Esophagus muscularis mucosa (tissue), 4 donors: ENCODE data around the gene WNT7B. TPM values are rescaled to one million over a fixed set of nuclear protein-coding genes. Genes with fewer than 3 reads are reported as not detected.
A peak's percentile ranks its signal among the peaks of the same experiment; 100 is the strongest.

Experiments used
- DNase-seq: peaks from one replicate; pipeline ENCODE4 v3.0.0-alpha.2; 2017; ENCODE audit errors: extremely low spot score
- H3K27ac ChIP-seq, 4 donors: fragments of 200-600 bp; sonication (generic); replicated peaks in 1 of 4; 1 replicate in 3 of 4; 2 replicates in 1 of 4; pipeline ENCODE4 v1.5.1; 2016 to 2019; ENCODE audit warnings: mild to moderate bottlenecking in 1 of 4
- H3K27me3 ChIP-seq, 4 donors: fragments of 200-600 bp; sonication (generic); one replicate each; pipeline versions ENCODE4 v1.5.1 to v1.6.0; 2016 to 2019
- H3K36me3 ChIP-seq, 4 donors: fragments of 200-600 bp; sonication (generic); one replicate each; pipeline ENCODE4 v1.5.1; 2016 to 2019
- H3K4me1 ChIP-seq, 4 donors: fragments of 200-600 bp; sonication (generic); one replicate each; pipeline ENCODE4 v1.5.1; 2016 to 2019
- H3K4me3 ChIP-seq, 4 donors: fragments of 200-600 bp; sonication (generic); 1 replicate in 2 of 4; 2 replicates in 2 of 4; pipeline ENCODE4 v1.5.1; 2016 to 2019; ENCODE audit warnings: mild to moderate bottlenecking in 4 of 4, moderate library complexity in 1 of 4
- H3K9me3 ChIP-seq, 4 donors: fragments of 200-600 bp; sonication (generic); 1 replicate in 3 of 4; 2 replicates in 1 of 4; pipeline ENCODE4 v1.5.1; 2016 to 2019
- EP300 ChIP-seq: sonication (generic); formaldehyde crosslinking; IDR thresholded peaks from one replicate; pipeline ENCODE4 v1.6.1; 2017; ENCODE audit warnings: antibody characterized with exemption
- POLR2A ChIP-seq: fragments of 450-650 bp; IDR thresholded peaks from one replicate; pipeline ENCODE4 v1.6.1; 2017; ENCODE audit warnings: antibody characterized with exemption, moderate library complexity, mild to moderate bottlenecking, low read depth
- POLR2AphosphoS5 ChIP-seq, 2 donors: sonication (generic); formaldehyde crosslinking; IDR thresholded peaks; one replicate each; pipeline ENCODE4 v1.6.1; 2017; ENCODE audit warnings: antibody characterized with exemption in 2 of 2
- WGBS: methylation state at CpG from one replicate; pipeline ENCODE4 v1.1.5; 2018; 5-methylcytosine and 5-hydroxymethylcytosine counted together
- intact Hi-C: fragments of 100-400 bp; cut with DNase I; formaldehyde crosslinking; loops from one replicate; pipeline ENCODE4 v1.15.1; 2023
- total RNA-seq, 4 donors: library from RNA; depleted of rRNA; stranded (reverse); fragments of >200 nt; gene quantifications; one replicate each; pipeline versions ENCODE4 v1.1.0 to v1.2.1, GENCODE V29; 2016
- TF ChIP-seq, protein P1 (sequence below), 3 experiments: fragments of 200-600 bp in 2 of 3; fragments of 450-650 bp in 1 of 3; sonication (generic) in 2 of 3; IDR thresholded peaks; one replicate each; pipeline ENCODE4 v1.5.1; 2017 to 2019; ENCODE audit warnings: antibody characterized with exemption in 3 of 3, mild to moderate bottlenecking in 2 of 3, moderate library complexity in 1 of 3

Gene WNT7B
- total RNA-seq, 4 donors from 2014 or later = not detected

DNA sequence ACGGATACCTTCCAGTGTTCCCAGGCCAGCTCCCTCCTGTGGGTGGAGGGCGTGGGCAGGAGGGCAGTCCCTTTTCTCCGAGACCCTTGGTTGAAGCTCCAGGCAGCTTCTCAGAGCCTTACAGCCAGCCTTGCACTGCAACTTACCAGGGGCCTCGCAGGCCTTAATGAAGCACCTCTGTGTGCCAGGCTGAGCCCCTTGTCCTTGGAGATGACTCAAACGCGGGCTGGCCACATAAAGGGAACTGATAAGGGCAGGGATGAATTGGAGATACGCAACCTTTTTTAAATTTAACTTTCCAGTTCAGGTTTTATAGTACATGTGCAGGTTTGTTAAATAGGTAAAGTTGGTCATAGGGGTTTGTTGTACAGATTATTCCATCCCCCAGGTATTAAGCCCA, 72.7 kb downstream of the WNT7B start:
- DNase-seq = no peak
- H3K4me3 ChIP-seq = no peak overlapping the region
- peaks cover 13 to 28% (median 20%) of the 10 kb centered on the region in 4 donors for H3K4me1 ChIP-seq
- TF ChIP-seq POLR2A = no peak
- TF ChIP-seq POLR2AphosphoS5 (IDR thresholded peaks at IDR 0.05) = no peak
- no peak for TF ChIP-seq EP300
- TF ChIP-seq, protein P1, sequence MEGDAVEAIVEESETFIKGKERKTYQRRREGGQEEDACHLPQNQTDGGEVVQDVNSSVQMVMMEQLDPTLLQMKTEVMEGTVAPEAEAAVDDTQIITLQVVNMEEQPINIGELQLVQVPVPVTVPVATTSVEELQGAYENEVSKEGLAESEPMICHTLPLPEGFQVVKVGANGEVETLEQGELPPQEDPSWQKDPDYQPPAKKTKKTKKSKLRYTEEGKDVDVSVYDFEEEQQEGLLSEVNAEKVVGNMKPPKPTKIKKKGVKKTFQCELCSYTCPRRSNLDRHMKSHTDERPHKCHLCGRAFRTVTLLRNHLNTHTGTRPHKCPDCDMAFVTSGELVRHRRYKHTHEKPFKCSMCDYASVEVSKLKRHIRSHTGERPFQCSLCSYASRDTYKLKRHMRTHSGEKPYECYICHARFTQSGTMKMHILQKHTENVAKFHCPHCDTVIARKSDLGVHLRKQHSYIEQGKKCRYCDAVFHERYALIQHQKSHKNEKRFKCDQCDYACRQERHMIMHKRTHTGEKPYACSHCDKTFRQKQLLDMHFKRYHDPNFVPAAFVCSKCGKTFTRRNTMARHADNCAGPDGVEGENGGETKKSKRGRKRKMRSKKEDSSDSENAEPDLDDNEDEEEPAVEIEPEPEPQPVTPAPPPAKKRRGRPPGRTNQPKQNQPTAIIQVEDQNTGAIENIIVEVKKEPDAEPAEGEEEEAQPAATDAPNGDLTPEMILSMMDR (IDR thresholded peaks at IDR 0.05) = no peak
- intact Hi-C loops = no loop called here
- 91% methylated on average over 7 of the region's 7 CpGs for WGBS
- no peaks in the 10 kb centered on the region for H3K36me3 ChIP-seq
- H3K27me3 ChIP-seq = peaks cover 0 to 36% (median 0%) of the 10 kb centered on the region in 4 donors
- H3K9me3 ChIP-seq = no peaks in the 10 kb centered on the region
- no peak overlapping the region for H3K27ac ChIP-seq

DNA sequence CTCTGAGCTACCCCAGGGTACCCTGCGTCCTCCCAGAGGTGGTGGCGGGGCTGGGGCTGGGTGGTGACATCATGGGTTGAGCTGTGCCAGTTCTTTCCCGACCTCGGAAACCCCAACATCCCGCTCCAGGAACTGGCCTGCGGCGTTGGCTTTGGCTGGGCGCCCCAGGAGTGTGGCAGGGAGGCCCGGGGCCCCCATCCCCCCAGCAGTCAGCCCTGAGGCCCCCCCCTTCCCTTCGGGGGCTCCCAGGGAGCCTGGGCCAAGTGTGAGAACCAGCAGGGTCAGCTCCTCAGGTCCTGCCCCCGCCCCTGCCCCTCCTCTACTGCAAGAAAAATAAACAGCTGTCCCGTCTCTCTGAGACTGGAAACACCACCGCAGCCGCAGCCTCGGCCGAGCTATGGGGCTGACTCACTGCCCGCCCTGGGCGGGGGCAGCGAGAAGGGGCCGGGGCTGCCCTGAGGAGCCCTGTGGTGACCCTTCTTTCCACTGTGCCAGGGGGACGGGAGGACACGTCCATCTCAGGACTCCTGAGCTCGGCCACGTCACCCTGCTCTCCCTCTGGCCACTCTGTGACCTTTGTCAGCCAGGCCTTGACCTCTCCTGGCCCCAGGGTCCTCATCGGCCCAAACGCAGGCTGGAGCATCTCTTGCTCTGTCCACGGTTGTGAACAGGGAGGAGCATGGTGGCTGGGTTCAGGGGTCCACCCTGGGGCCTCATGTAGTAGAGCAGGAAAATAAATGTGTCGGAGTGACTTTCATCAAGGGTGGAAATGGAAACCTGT, 73.4 kb downstream of the WNT7B start:
- Histone ChIP-seq H3K4me3 (peak overlapping the region in 3 of 4 donors; percentile 19 to 27 (median 21)), H3K9me3 (no peaks in the 10 kb centered on the region), H3K27me3 (peaks cover 0 to 42% (median 0%) of the 10 kb centered on the region in 4 donors), H3K4me1 (peaks cover 13 to 28% (median 20%) of the 10 kb centered on the region in 4 donors), H3K27ac (no peak overlapping the region), H3K36me3 (no peaks in the 10 kb centered on the region)
- 15% methylated on average over 20 of the region's 28 CpGs for WGBS
- TF ChIP-seq POLR2A (no peak), POLR2AphosphoS5 (IDR thresholded peaks at IDR 0.05) (no peak), EP300 (no peak)
- TF ChIP-seq, protein P1 (IDR thresholded peaks at IDR 0.05) = no peak
- no peak for DNase-seq
- intact Hi-C loops = no loop called here

- Histone ChIP-seq H3K9me3 (no peaks in the 10 kb centered on the region), H3K4me1 (peaks cover 0 to 3% (median under 1%) of the 10 kb centered on the region in 4 donors), H3K4me3 (no peak overlapping the region), H3K27me3 (peaks cover 0 to 36% (median 1%) of the 10 kb centered on the region in 4 donors), H3K36me3 (no peaks in the 10 kb centered on the region), H3K27ac (no peak overlapping the region)
- 85% methylated on average over 5 of the region's 6 CpGs for WGBS
- intact Hi-C loops = no loop called here
- TF ChIP-seq, protein P1 (IDR thresholded peaks at IDR 0.05) = no peak
- TF ChIP-seq EP300 (no peak), POLR2A (no peak), POLR2AphosphoS5 (IDR thresholded peaks at IDR 0.05) (no peak)
- DNase-seq = no peak
Observed at GRCh38 chr22:45897736-45898135, 79.2 kb downstream of the WNT7B start.

GRCh38 chr22:45896964-45897538, 79.9 kb downstream of the WNT7B start:
- WGBS = 75% methylated on average over 5 of the region's 5 CpGs
- no peaks in the 10 kb centered on the region for H3K4me1 ChIP-seq
- peaks cover 0 to 43% (median 5%) of the 10 kb centered on the region in 4 donors for H3K27me3 ChIP-seq
- H3K27ac ChIP-seq = no peak overlapping the region
- H3K36me3 ChIP-seq = no peaks in the 10 kb centered on the region
- no peaks in the 10 kb centered on the region for H3K9me3 ChIP-seq
- no peak overlapping the region for H3K4me3 ChIP-seq
- TF ChIP-seq POLR2AphosphoS5 (IDR thresholded peaks at IDR 0.05) = no peak
- TF ChIP-seq, protein P1 (IDR thresholded peaks at IDR 0.05) = no peak
- TF ChIP-seq EP300 = no peak
- TF ChIP-seq POLR2A = no peak
- intact Hi-C loops = no loop called here
- DNase-seq = no peak
